ENCODE measurements around the gene FOXR2. TPM values are rescaled to one million over a fixed set of nuclear protein-coding genes. Genes with fewer than 3 reads are reported as not detected.

FOXR2 gene
- total RNA-seq, 1 donor from 2014 or later = not detected

GRCh38 chrX:55648434-55648833 is 25.2 kb downstream of the FOXR2 start:
- intact Hi-C loops (cut with DNase I) = no loop called here
- Histone ChIP-seq H3K36me3 (no peaks in the 10 kb centered on the region), H3K4me3 (no peak overlapping the region), H3K9me3 (no peaks in the 10 kb centered on the region), H3K27ac (no peak overlapping the region), H3K4me1 (no peaks in the 10 kb centered on the region), H3K27me3 (no peaks in the 10 kb centered on the region)
- DNase-seq (ENCODE audit: extremely low spot score in 2 of 2) = no peak
- TF ChIP-seq POLR2A (IDR thresholded peaks at IDR 0.05) (no peak), POLR2AphosphoS5 (IDR thresholded peaks at IDR 0.05; ENCODE audit: insufficient read depth in 1 of 2, low read depth in 1 of 2) (no peak), CTCF (IDR thresholded peaks at IDR 0.05) (no peak)

GRCh38 chrX:55659931-55660330 is 36.7 kb downstream of the FOXR2 start:
- no peaks in the 10 kb centered on the region for H3K27me3 ChIP-seq
- H3K36me3 ChIP-seq = no peaks in the 10 kb centered on the region
- no peak overlapping the region for H3K27ac ChIP-seq
- no peak overlapping the region for H3K4me3 ChIP-seq
- H3K4me1 ChIP-seq = no peaks in the 10 kb centered on the region
- TF ChIP-seq CTCF (IDR thresholded peaks at IDR 0.05) (no peak), POLR2A (IDR thresholded peaks at IDR 0.05) (no peak), POLR2AphosphoS5 (IDR thresholded peaks at IDR 0.05; ENCODE audit: insufficient read depth in 1 of 2, low read depth in 1 of 2) (no peak)
- H3K9me3 ChIP-seq = no peaks in the 10 kb centered on the region
- no peak for DNase-seq (ENCODE audit: extremely low spot score in 2 of 2)
- intact Hi-C loops (cut with DNase I) = no loop called here

- no peaks in the 10 kb centered on the region for H3K36me3 ChIP-seq
- no peaks in the 10 kb centered on the region for H3K27me3 ChIP-seq
- H3K9me3 ChIP-seq = no peaks in the 10 kb centered on the region
- no peaks in the 10 kb centered on the region for H3K4me1 ChIP-seq
- intact Hi-C loops (cut with DNase I) = no loop called here
- H3K27ac ChIP-seq = no peak overlapping the region
- TF ChIP-seq POLR2AphosphoS5 (IDR thresholded peaks at IDR 0.05; ENCODE audit: insufficient read depth in 1 of 2, low read depth in 1 of 2) = no peak
- TF ChIP-seq POLR2A (IDR thresholded peaks at IDR 0.05) = no peak
- no peak for TF ChIP-seq CTCF (IDR thresholded peaks at IDR 0.05)
- no peak for DNase-seq (ENCODE audit: extremely low spot score in 2 of 2)
- H3K4me3 ChIP-seq = no peak overlapping the region
Measured at GRCh38 chrX:55663584-55663983, 40.4 kb downstream of the FOXR2 start.

- TF ChIP-seq CTCF (IDR thresholded peaks at IDR 0.05) (no peak), POLR2A (IDR thresholded peaks at IDR 0.05) (no peak), POLR2AphosphoS5 (IDR thresholded peaks at IDR 0.05; ENCODE audit: insufficient read depth in 1 of 2, low read depth in 1 of 2) (no peak)
- Histone ChIP-seq H3K27me3 (no peaks in the 10 kb centered on the region), H3K9me3 (no peaks in the 10 kb centered on the region), H3K4me1 (no peaks in the 10 kb centered on the region), H3K4me3 (no peak overlapping the region), H3K27ac (no peak overlapping the region), H3K36me3 (no peaks in the 10 kb centered on the region)
- intact Hi-C loops (cut with DNase I) = no loop called here
- no peak for DNase-seq (ENCODE audit: extremely low spot score in 2 of 2)
Measured at GRCh38 chrX:55668084-55668483, 44.9 kb downstream of the FOXR2 start.

Small RNA genes lying within 50 kb of the gene (small RNA-seq; reads per million reads assigned to genes)
- not detected for gene RF00019

Other genes starting within 250 kb of the FOXR2 start
- gene MAGEH1, start 171.3 kb upstream of the FOXR2 start, total RNA-seq = 31.9 TPM
- 1.7 TPM for gene USP51, start 133.6 kb upstream of the FOXR2 start, total RNA-seq
- gene RRAGB, start 94.3 kb downstream of the FOXR2 start, total RNA-seq = 16.5 TPM

Measured in vagina (tissue), 2 donors.